ENCODE results near the gene MYH9. TPM values are rescaled to one million over a fixed set of nuclear protein-coding genes. Genes with fewer than 3 reads are reported as not detected.
"Not testable (repeated sequence)": the region's sequence is repeated elsewhere in the genome, so short reads cannot be mapped to it uniquely, and the experiment has no call there.

Gene MYH9
- total and polyA plus RNA-seq, 2 experiments from 2014 or later: 140 to 188 TPM

GRCh38 chr22:36279219-36279666 lies 108.5 kb downstream of the MYH9 start:
- Histone ChIP-seq H3K79me2 (no peaks in the 10 kb centered on the region), H3K9me3 (ENCODE audit: low read depth) (no peaks in the 10 kb centered on the region), H2AFZ (no peak overlapping the region), H4K20me1 (ENCODE audit: insufficient read depth, poor library complexity, severe bottlenecking) (no peaks in the 10 kb centered on the region), H3K4me2 (no peak overlapping the region), H3K27ac (no peak overlapping the region), H3K4me3 (no peak overlapping the region), H3K36me3 (replicated peaks; ENCODE audit: insufficient read depth, low read depth) (no peaks in the 10 kb centered on the region), H3K9me2 (replicated peaks; ENCODE audit: insufficient read depth) (no peaks in the 10 kb centered on the region), H3K27me3 (no peaks in the 10 kb centered on the region), H3K4me1 (ENCODE audit: insufficient read depth) (no peaks in the 10 kb centered on the region)
- TF ChIP-seq CTCF (IDR thresholded peaks at IDR 0.05; ENCODE audit: poor library complexity): no peak
- no peak for TF ChIP-seq EZH2phosphoT487 (IDR thresholded peaks at IDR 0.05; ENCODE audit: low read depth, severe bottlenecking, unreplicated experiment)
- TF ChIP-seq EZH2 (IDR thresholded peaks at IDR 0.05; ENCODE audit: borderline replicate concordance): no peak
- DNase-seq (ENCODE audit: low spot score): no peak
- 79% methylated on average over 8 of the region's 8 CpGs for WGBS (ENCODE audit: low lambda C conversion rate, missing lambda C conversion rate)

- H3K4me1 ChIP-seq (ENCODE audit: insufficient read depth): no peaks in the 10 kb centered on the region
- 35% methylated on average over 17 of the region's 18 CpGs for WGBS (ENCODE audit: low lambda C conversion rate, missing lambda C conversion rate)
- no peaks in the 10 kb centered on the region for H3K9me2 ChIP-seq (replicated peaks; ENCODE audit: insufficient read depth)
- no peaks in the 10 kb centered on the region for H3K79me2 ChIP-seq
- H4K20me1 ChIP-seq (ENCODE audit: insufficient read depth, poor library complexity, severe bottlenecking): no peaks in the 10 kb centered on the region
- H3K4me2 ChIP-seq: no peak overlapping the region
- no peaks in the 10 kb centered on the region for H3K27me3 ChIP-seq
- no peak overlapping the region for H3K4me3 ChIP-seq
- no peak overlapping the region for H3K27ac ChIP-seq
- H3K36me3 ChIP-seq (replicated peaks; ENCODE audit: insufficient read depth, low read depth): no peaks in the 10 kb centered on the region
- H3K9me3 ChIP-seq (ENCODE audit: low read depth): no peaks in the 10 kb centered on the region
- no peak overlapping the region for H2AFZ ChIP-seq
- DNase-seq (ENCODE audit: low spot score): peak; percentile 74
- no peak for TF ChIP-seq EZH2 (IDR thresholded peaks at IDR 0.05; ENCODE audit: borderline replicate concordance)
- TF ChIP-seq CTCF (IDR thresholded peaks at IDR 0.05; ENCODE audit: poor library complexity): peak; percentile 71
Observed at GRCh38 chr22:36277482-36278291, 110.1 kb downstream of the MYH9 start.

- Histone ChIP-seq H3K4me1 (ENCODE audit: insufficient read depth) (no peaks in the 10 kb centered on the region), H2AFZ (no peak overlapping the region), H4K20me1 (ENCODE audit: insufficient read depth, poor library complexity, severe bottlenecking) (no peaks in the 10 kb centered on the region), H3K36me3 (replicated peaks; ENCODE audit: insufficient read depth, low read depth) (no peaks in the 10 kb centered on the region), H3K4me3 (no peak overlapping the region), H3K79me2 (no peaks in the 10 kb centered on the region), H3K9me3 (ENCODE audit: low read depth) (no peaks in the 10 kb centered on the region), H3K27ac (no peak overlapping the region), H3K9me2 (replicated peaks; ENCODE audit: insufficient read depth) (no peaks in the 10 kb centered on the region), H3K4me2 (no peak overlapping the region), H3K27me3 (no peaks in the 10 kb centered on the region)
- TF ChIP-seq EZH2 (IDR thresholded peaks at IDR 0.05; ENCODE audit: borderline replicate concordance): no peak
- TF ChIP-seq EZH2phosphoT487 (IDR thresholded peaks at IDR 0.05; ENCODE audit: low read depth, severe bottlenecking, unreplicated experiment): no peak
- no peak for TF ChIP-seq CTCF (IDR thresholded peaks at IDR 0.05; ENCODE audit: poor library complexity)
- 94% methylated on average over 5 of the region's 5 CpGs for WGBS (ENCODE audit: low lambda C conversion rate, missing lambda C conversion rate)
- no peak for DNase-seq (ENCODE audit: low spot score)
Observed at GRCh38 chr22:36274531-36274930, 113.2 kb downstream of the MYH9 start.

GRCh38 chr22:36271951-36272350 lies 115.8 kb downstream of the MYH9 start:
- not testable (repeated sequence) for H3K79me2 ChIP-seq; H3K27ac ChIP-seq; H2AFZ ChIP-seq; H3K27me3 ChIP-seq; H3K9me3 ChIP-seq (ENCODE audit: low read depth); H3K4me3 ChIP-seq; H3K4me2 ChIP-seq; H3K36me3 ChIP-seq (replicated peaks; ENCODE audit: insufficient read depth, low read depth); H4K20me1 ChIP-seq (ENCODE audit: insufficient read depth, poor library complexity, severe bottlenecking); H3K9me2 ChIP-seq (replicated peaks; ENCODE audit: insufficient read depth); DNase-seq (ENCODE audit: low spot score); H3K4me1 ChIP-seq (ENCODE audit: insufficient read depth)
- 91% methylated on average over 5 of the region's 5 CpGs for WGBS (ENCODE audit: low lambda C conversion rate, missing lambda C conversion rate)

GRCh38 chr22:36271231-36271630 lies 116.5 kb downstream of the MYH9 start:
- 74% methylated on average over 7 of the region's 7 CpGs for WGBS (ENCODE audit: low lambda C conversion rate, missing lambda C conversion rate)
- H3K79me2 ChIP-seq; H3K9me3 ChIP-seq (ENCODE audit: low read depth); DNase-seq (ENCODE audit: low spot score); H2AFZ ChIP-seq; H3K4me1 ChIP-seq (ENCODE audit: insufficient read depth); H3K27me3 ChIP-seq; H3K9me2 ChIP-seq (replicated peaks; ENCODE audit: insufficient read depth); H3K4me2 ChIP-seq; H3K4me3 ChIP-seq; H4K20me1 ChIP-seq (ENCODE audit: insufficient read depth, poor library complexity, severe bottlenecking); H3K27ac ChIP-seq; H3K36me3 ChIP-seq (replicated peaks; ENCODE audit: insufficient read depth, low read depth): not testable (repeated sequence)

All from hepatocyte (in vitro differentiated cells).